Keratinocyte (primary cell): ENCODE measurements around the gene UHRF2.

Experiments used
- CTCF ChIP-seq, 3 experiments: IDR thresholded peaks in 1 of 3; conservative IDR thresholded peaks in 1 of 3; optimal IDR thresholded peaks in 1 of 3; 2 replicates in 2 of 3; 3 replicates in 1 of 3; pipeline versions ENCODE3 to v1.5.1; 2011; ENCODE audit warnings: low read length in 3 of 3, mild to moderate bottlenecking in 3 of 3, moderate library complexity in 2 of 3, control low read depth in 1 of 3, inconsistent platforms in 1 of 3; ENCODE audit not compliant: insufficient read depth in 2 of 3; ENCODE audit errors: extremely low read depth in 1 of 3
- EZH2 ChIP-seq: IDR thresholded peaks from one replicate; pipeline ENCODE4 v1.6.1; 2012; ENCODE audit warnings: inconsistent platforms, mild to moderate bottlenecking, low read length, moderate library complexity

GRCh38 chr9:6424940-6425339 lies 11.9 kb downstream of the UHRF2 start:
- TF ChIP-seq CTCF (optimal IDR thresholded peaks at IDR 0.05 in 1 of 3, IDR thresholded peaks at IDR 0.05 in 1 of 3, conservative IDR thresholded peaks at IDR 0.05 in 1 of 3; ENCODE audit: extremely low read depth in 1 of 3, insufficient read depth in 2 of 3, low read length in 3 of 3) (no peak), EZH2 (no peak)
